ENCODE results near the gene RBM33.

GRCh38 chr7:155625557-155625956 is 18.9 kb upstream of the RBM33 start:
- TF ChIP-seq POLR2A (IDR thresholded peaks at IDR 0.05; ENCODE audit: low read length) (no peak), CBX2 (IDR thresholded peaks at IDR 0.05; ENCODE audit: borderline replicate concordance, low read depth) (no peak), FOSL2 (IDR thresholded peaks at IDR 0.05) (no peak), FOSL2 (CRISPR knock-in tag; IDR thresholded peaks at IDR 0.05) (no peak), CTCF (IDR thresholded peaks at IDR 0.05) (no peak), EP300 (IDR thresholded peaks at IDR 0.05) (no peak), PHF8 (IDR thresholded peaks at IDR 0.05; ENCODE audit: borderline replicate concordance, low read depth) (no peak), RAD21 (conservative IDR thresholded peaks at IDR 0.05 in 1 of 2, IDR thresholded peaks at IDR 0.05 in 1 of 2) (no peak), CEBPB (IDR thresholded peaks at IDR 0.05) (no peak), ELK1 (IDR thresholded peaks at IDR 0.05; ENCODE audit: low read depth, low read length) (no peak), JUNB (IDR thresholded peaks at IDR 0.05) (no peak), ZFP36 (IDR thresholded peaks at IDR 0.05; ENCODE audit: borderline replicate concordance, partially characterized antibody) (no peak), MAX (IDR thresholded peaks at IDR 0.05) (no peak), RFX5 (IDR thresholded peaks at IDR 0.05) (no peak)

All from A549 (cell line).